ENCODE measurements around the gene FOXJ2.

GRCh38 chr12:8087666-8088065, 55.1 kb downstream of the FOXJ2 start:
- TF ChIP-seq POLR2A (IDR thresholded peaks at IDR 0.05) (no peak), CTCF (IDR thresholded peaks at IDR 0.05) (no peak)
